H1 (cell line): ENCODE results near the gene TIMM23.
A peak's percentile ranks its signal among the peaks of the same experiment; 100 is the strongest.

Source experiments
- CTCF ChIP-seq, 3 experiments: IDR thresholded peaks; 1 replicate in 2 of 3; 2 replicates in 1 of 3; pipeline versions ENCODE4 v1.5.1 to v1.6.1; 2011; ENCODE audit warnings: low read length in 3 of 3, mild to moderate bottlenecking in 3 of 3, inconsistent platforms in 2 of 3, low read depth in 1 of 3, moderate library complexity in 1 of 3; ENCODE audit not compliant: insufficient read depth in 1 of 3; ENCODE audit errors: control extremely low read depth in 1 of 3
- E2F6 ChIP-seq: IDR thresholded peaks from 2 replicates; pipeline ENCODE4 v1.6.1; 2012; ENCODE audit warnings: inconsistent platforms
- EZH2 ChIP-seq: fragments of 200-600 bp; sonication (generic); IDR thresholded peaks from 2 replicates; pipeline ENCODE4 v1.7.1; 2012; ENCODE audit warnings: low read depth, mild to moderate bottlenecking, moderate library complexity, low read length, inconsistent platforms; ENCODE audit not compliant: severe bottlenecking
- HDAC6 ChIP-seq: IDR thresholded peaks from one replicate; pipeline ENCODE4 v1.7.1; 2012; ENCODE audit warnings: low read depth, mild to moderate bottlenecking, inconsistent platforms, low read length, moderate library complexity
- POLR2A ChIP-seq, 2 experiments: IDR thresholded peaks; 1 replicate in 1 of 2; 2 replicates in 1 of 2; pipeline ENCODE4 v1.6.1; 2011; ENCODE audit warnings: low read depth in 2 of 2, low read length in 2 of 2, mild to moderate bottlenecking in 2 of 2; ENCODE audit errors: control extremely low read depth in 1 of 2
- RFX5 ChIP-seq: IDR thresholded peaks from 2 replicates; pipeline ENCODE4 v1.6.1; 2011; ENCODE audit warnings: low read depth, low read length, improper control_type of control experiment, borderline replicate concordance
- SRF ChIP-seq: IDR thresholded peaks from 2 replicates; pipeline ENCODE4 v1.6.1; 2011; ENCODE audit warnings: mild to moderate bottlenecking, low read depth, low read length, moderate library complexity
- TAF1 ChIP-seq: IDR thresholded peaks from 2 replicates; pipeline ENCODE4 v1.6.1; 2011; ENCODE audit warnings: mild to moderate bottlenecking, low read depth, low read length
- YY1 ChIP-seq: IDR thresholded peaks from 2 replicates; pipeline ENCODE4 v1.6.1; 2011; ENCODE audit warnings: low read depth, mild to moderate bottlenecking, low read length

- TF ChIP-seq CTCF (IDR thresholded peaks at IDR 0.05; ENCODE audit: control extremely low read depth in 1 of 3, insufficient read depth in 1 of 3, low read depth in 1 of 3, low read length in 3 of 3) = no peak
- no peak for TF ChIP-seq YY1
- TF ChIP-seq POLR2A (IDR thresholded peaks at IDR 0.05; ENCODE audit: control extremely low read depth in 1 of 2, low read depth in 2 of 2, low read length in 2 of 2) = peak in 1 of 2 experiments; percentile 65; a peak in 2 of 3 replicates
- TF ChIP-seq E2F6 = peak; percentile 45; the same call in 1 of the 2 replicates
- TF ChIP-seq RFX5 = no peak
- no peak for TF ChIP-seq HDAC6
- peak; percentile 57; the same call in 1 of the 2 replicates for TF ChIP-seq TAF1
- TF ChIP-seq EZH2 = no peak
- no peak for TF ChIP-seq SRF
These were observed 50.9 kb downstream of the TIMM23 start for GRCh38 chr10:46022978-46023702.
